PC-9 (cell line): Measurements from ENCODE around the gene GSTA4. TPM values are rescaled to one million over a fixed set of nuclear protein-coding genes. Genes with fewer than 3 reads are reported as not detected.

Experiments
- BruUV-seq: library from RNA; stranded (reverse); fragments of 400-500 nt; replicated peaks from 2 replicates; lab custom pipeline; 2021; lab: Mats Ljungman, UMichigan
- CTCF ChIA-PET: fragments of 300-600 bp; sonication (Branson Sonifier 250); formaldehyde crosslinking; loops from one replicate; lab custom pipeline; 2022; ENCODE audit warnings: antibody characterized with exemption; lab: Charles Lee
- POLR2A ChIA-PET: fragments of 300-600 bp; sonication (Branson Sonifier 250); formaldehyde crosslinking; loops from one replicate; lab custom pipeline; 2022; ENCODE audit warnings: antibody characterized with exemption; ENCODE audit not compliant: unreplicated experiment; lab: Charles Lee
- DNase-seq, 2 experiments: peaks; one replicate each; pipeline versions ENCODE4 v3.0.0 to v3.0.0-alpha.2; 2015 to 2022; ENCODE audit warnings: mixed read lengths in 1 of 2
- H2AFZ ChIP-seq: fragments of 200-600 bp; sonication (generic); 2 replicates; pipeline ENCODE4 v1.8.1; 2017; ENCODE audit warnings: antibody characterized with exemption
- H3F3A ChIP-seq: fragments of 200-600 bp; sonication (generic); 2 replicates; pipeline ENCODE4 v1.8.1; 2017; ENCODE audit warnings: antibody characterized with exemption, mild to moderate bottlenecking, low read depth; ENCODE audit not compliant: insufficient read depth
- H3K27ac ChIP-seq: fragments of 200-600 bp; sonication (generic); 2 replicates; pipeline ENCODE4 v1.6.1; 2016; ENCODE audit warnings: mixed run types
- H3K27me3 ChIP-seq: fragments of 200-600 bp; sonication (generic); 2 replicates; pipeline ENCODE4 v1.6.1; 2016; ENCODE audit warnings: low read depth, mixed run types; ENCODE audit not compliant: insufficient read depth
- H3K36me3 ChIP-seq: fragments of 200-600 bp; sonication (generic); 2 replicates; pipeline ENCODE4 v1.6.1; 2016; ENCODE audit warnings: low read depth, mixed run types
- H3K4me1 ChIP-seq: fragments of 200-600 bp; sonication (generic); replicated peaks from 2 replicates; pipeline ENCODE4 v1.6.1; 2016; ENCODE audit warnings: mixed run types; ENCODE audit not compliant: insufficient read depth
- H3K4me2 ChIP-seq: fragments of 200-600 bp; sonication (generic); 2 replicates; pipeline ENCODE4 v1.6.1; 2017; ENCODE audit warnings: mixed run types
- H3K4me3 ChIP-seq: fragments of 200-600 bp; sonication (generic); 2 replicates; pipeline ENCODE4 v1.6.1; 2016; ENCODE audit warnings: mixed run types
- H3K79me2 ChIP-seq: fragments of 200-600 bp; sonication (generic); 2 replicates; pipeline ENCODE4 v1.6.1; 2017; ENCODE audit warnings: low read depth, mixed run types
- H3K9me2 ChIP-seq: fragments of 200-600 bp; sonication (generic); 2 replicates; pipeline ENCODE4 v1.8.1; 2017; ENCODE audit warnings: mild to moderate bottlenecking; ENCODE audit not compliant: insufficient read depth
- H3K9me3 ChIP-seq: fragments of 200-600 bp; sonication (generic); 2 replicates; pipeline ENCODE4 v1.8.1; 2016; ENCODE audit warnings: low read depth; ENCODE audit not compliant: insufficient read depth
- H4K20me1 ChIP-seq: fragments of 200-600 bp; sonication (generic); 2 replicates; pipeline ENCODE4 v1.8.1; 2017; ENCODE audit not compliant: insufficient read depth
- CTCF ChIP-seq: fragments of 200-600 bp; sonication (generic); conservative IDR thresholded peaks from 2 replicates; pipeline ENCODE4 v1.6.1; 2017; ENCODE audit warnings: mixed run types, antibody characterized with exemption, mild to moderate bottlenecking, moderate library complexity
- EZH2 ChIP-seq: fragments of 200-600 bp; sonication (generic); IDR thresholded peaks from 2 replicates; pipeline ENCODE4 v1.8.0; 2017; ENCODE audit warnings: antibody characterized with exemption, low read depth
- intact Hi-C: fragments of 100-400 bp; cut with micrococcal nuclease; formaldehyde crosslinking; loops from one replicate; pipeline ENCODE4 v1.10.0; 2022; ENCODE audit not compliant: unreplicated experiment
- total RNA-seq: library from RNA; stranded (reverse); gene quantifications from 2 replicates; pipeline ENCODE4 v1.2.3, GENCODE V29; 2021

The GSTA4 gene
- total RNA-seq, 1 experiment from 2014 or later, result 3.4 TPM

- POLR2A ChIA-PET, result no interaction called here
- intact Hi-C loops, result no loop called here
- Histone ChIP-seq H4K20me1 (no peaks in the 10 kb centered on the region), H3K36me3 (peaks cover 7% of the 10 kb centered on the region; the same call in 1 of the 2 replicates), H3K4me3 (no peak overlapping the region), H3F3A (peaks cover 14% of the 10 kb centered on the region), H3K4me2 (no peak overlapping the region), H3K4me1 (peaks cover 17% of the 10 kb centered on the region), H3K9me3 (peaks cover 18% of the 10 kb centered on the region; the same call in 1 of the 2 replicates), H3K27me3 (no peaks in the 10 kb centered on the region), H2AFZ (no peak overlapping the region), H3K9me2 (no peaks in the 10 kb centered on the region), H3K27ac (no peak overlapping the region), H3K79me2 (no peaks in the 10 kb centered on the region)
- CTCF ChIA-PET, result no interaction called here
- DNase-seq, result no peak
- TF ChIP-seq EZH2, result no peak
- no peak for TF ChIP-seq CTCF
- BruUV-seq, result no TSS peak
These were observed 43.5 kb upstream of the GSTA4 start for GRCh38 chr6:53038596-53038995.

- no peaks in the 10 kb centered on the region for H3K9me2 ChIP-seq
- H4K20me1 ChIP-seq, result no peaks in the 10 kb centered on the region
- H2AFZ ChIP-seq, result no peak overlapping the region
- no peak for DNase-seq
- H3K27me3 ChIP-seq, result no peaks in the 10 kb centered on the region
- intact Hi-C loops, result no loop called here
- peaks cover 18% of the 10 kb centered on the region; the same call in 1 of the 2 replicates for H3K9me3 ChIP-seq
- H3K4me2 ChIP-seq, result no peak overlapping the region
- no TSS peak for BruUV-seq
- H3F3A ChIP-seq, result peaks cover 14% of the 10 kb centered on the region
- TF ChIP-seq CTCF (no peak), EZH2 (no peak)
- H3K36me3 ChIP-seq, result peaks cover 7% of the 10 kb centered on the region; the same call in 1 of the 2 replicates
- POLR2A ChIA-PET, result no interaction called here
- H3K4me1 ChIP-seq, result peaks cover 17% of the 10 kb centered on the region
- H3K79me2 ChIP-seq, result no peaks in the 10 kb centered on the region
- H3K4me3 ChIP-seq, result no peak overlapping the region
- H3K27ac ChIP-seq, result no peak overlapping the region
- CTCF ChIA-PET, result no interaction called here
These were observed 43.1 kb upstream of the GSTA4 start for GRCh38 chr6:53038141-53038540.

- no peak for DNase-seq
- no peaks in the 10 kb centered on the region; the same call in 1 of the 2 replicates for H3K36me3 ChIP-seq
- no TSS peak for BruUV-seq
- no peaks in the 10 kb centered on the region for H3K27me3 ChIP-seq
- no peaks in the 10 kb centered on the region for H3K79me2 ChIP-seq
- ChIA-PET CTCF (no interaction called here), POLR2A (no interaction called here)
- no peaks in the 10 kb centered on the region for H3K9me2 ChIP-seq
- no peak overlapping the region for H3K4me3 ChIP-seq
- H3K27ac ChIP-seq, result no peak overlapping the region
- H3F3A ChIP-seq, result no peaks in the 10 kb centered on the region
- 0 out of 2 replicates have a peak, but pooled peaks cover 7% of the 10 kb centered on the region for H3K9me3 ChIP-seq
- H4K20me1 ChIP-seq, result no peaks in the 10 kb centered on the region
- H3K4me2 ChIP-seq, result no peak overlapping the region
- intact Hi-C loops, result no loop called here
- H3K4me1 ChIP-seq, result no peaks in the 10 kb centered on the region
- TF ChIP-seq CTCF, result no peak
- no peak overlapping the region for H2AFZ ChIP-seq
These were observed 40.6 kb upstream of the GSTA4 start for GRCh38 chr6:53035549-53036213.
